ENCODE measurements around the gene GRN.

DNA sequence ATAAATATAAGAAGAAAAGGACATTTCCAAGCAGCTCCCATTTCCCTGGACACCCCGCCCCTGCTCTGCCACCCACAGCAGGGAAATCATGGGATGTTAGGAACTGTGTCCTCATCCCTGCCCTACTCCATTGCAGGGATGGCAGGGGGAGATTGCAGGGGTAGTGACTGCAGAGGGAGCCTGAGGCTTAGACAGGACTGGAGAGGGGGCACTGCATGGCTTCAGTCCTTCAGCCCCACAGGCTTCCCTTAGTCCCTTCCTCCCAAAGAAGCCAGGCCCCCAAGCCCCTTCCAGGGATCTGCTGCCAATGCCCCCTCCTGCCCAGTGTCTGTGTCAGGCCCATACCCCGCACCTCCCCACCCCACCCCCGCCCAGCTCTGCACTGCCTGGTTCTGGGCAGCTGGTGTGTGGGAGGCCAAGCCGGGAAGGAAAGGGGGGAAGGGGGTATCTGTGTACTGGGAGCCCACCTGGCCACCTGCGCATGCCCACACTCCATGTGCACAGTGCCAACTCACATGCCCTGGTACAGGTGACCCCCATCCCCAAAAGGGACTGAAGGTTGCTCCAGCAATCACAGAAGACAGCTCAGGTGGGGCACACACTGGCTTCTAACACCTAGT, 33.4 kb upstream of the GRN start:
- TF ChIP-seq LEF1 (IDR thresholded peaks at IDR 0.05; ENCODE audit: borderline replicate concordance) (no peak), SP1 (IDR thresholded peaks at IDR 0.05) (no peak), SUZ12 (IDR thresholded peaks at IDR 0.05) (no peak), PKNOX1 (IDR thresholded peaks at IDR 0.05) (no peak), BHLHE40 (IDR thresholded peaks at IDR 0.05; ENCODE audit: borderline replicate concordance) (no peak), FOXK2 (IDR thresholded peaks at IDR 0.05) (no peak), TARDBP (IDR thresholded peaks at IDR 0.05) (no peak), ARNT (IDR thresholded peaks at IDR 0.05) (no peak), HDGF (IDR thresholded peaks at IDR 0.05; ENCODE audit: borderline replicate concordance) (no peak)

Measured in HEK293T (cell line).